LHCN-M2 (cell line): Measurements from ENCODE around the gene NT5C2. TPM values are rescaled to one million over a fixed set of nuclear protein-coding genes. Genes with fewer than 3 reads are reported as not detected.
A peak's percentile ranks its signal among the peaks of the same experiment; 100 is the strongest.

Source experiments
- DNase-seq: peaks from one replicate; pipeline ENCODE4 v3.0.0-alpha.2; 2012; ENCODE audit warnings: low read depth
- total RNA-seq: library from RNA; depleted of rRNA; stranded (reverse); fragments of >200 nt; gene quantifications from 2 replicates; pipeline ENCODE4 v1.2.3, GENCODE V29; 2014

The NT5C2 gene
- total RNA-seq, 1 experiment from 2014 or later: 41.8 TPM

DNA sequence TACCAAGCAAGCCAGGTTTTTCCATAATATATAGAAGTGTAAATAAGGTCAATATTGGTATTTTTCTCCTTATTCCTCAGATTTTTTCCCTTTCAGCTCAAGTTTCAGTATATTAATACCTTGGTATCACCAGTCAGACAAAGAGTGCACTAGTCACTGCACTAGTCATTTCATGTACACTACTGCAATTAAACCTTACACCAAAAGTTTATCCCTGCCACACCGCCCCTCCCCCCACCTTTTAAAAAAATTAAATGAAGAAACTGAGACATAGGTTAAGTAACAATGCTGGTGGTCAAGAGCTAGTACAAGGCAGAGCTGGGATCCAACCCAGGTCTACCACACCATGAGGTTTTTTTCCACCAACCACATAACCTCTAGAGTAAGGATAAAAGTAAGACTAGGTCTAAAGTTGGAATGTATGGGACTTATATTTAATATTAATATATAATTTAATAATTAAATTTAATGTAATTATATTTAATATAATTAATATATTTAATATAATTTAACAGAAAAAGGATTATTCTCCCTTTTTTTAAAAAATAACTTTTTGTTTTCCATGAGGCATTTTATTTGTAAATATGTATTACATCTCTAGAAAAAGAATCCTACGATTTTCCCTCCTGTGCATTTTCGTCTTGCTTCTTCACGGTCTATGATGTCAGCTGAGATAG, 68.5 kb downstream of the NT5C2 start:
- no peak for DNase-seq

- no peak for DNase-seq
These were observed 69.6 kb downstream of the NT5C2 start for GRCh38 chr10:103123282-103124024.

DNA sequence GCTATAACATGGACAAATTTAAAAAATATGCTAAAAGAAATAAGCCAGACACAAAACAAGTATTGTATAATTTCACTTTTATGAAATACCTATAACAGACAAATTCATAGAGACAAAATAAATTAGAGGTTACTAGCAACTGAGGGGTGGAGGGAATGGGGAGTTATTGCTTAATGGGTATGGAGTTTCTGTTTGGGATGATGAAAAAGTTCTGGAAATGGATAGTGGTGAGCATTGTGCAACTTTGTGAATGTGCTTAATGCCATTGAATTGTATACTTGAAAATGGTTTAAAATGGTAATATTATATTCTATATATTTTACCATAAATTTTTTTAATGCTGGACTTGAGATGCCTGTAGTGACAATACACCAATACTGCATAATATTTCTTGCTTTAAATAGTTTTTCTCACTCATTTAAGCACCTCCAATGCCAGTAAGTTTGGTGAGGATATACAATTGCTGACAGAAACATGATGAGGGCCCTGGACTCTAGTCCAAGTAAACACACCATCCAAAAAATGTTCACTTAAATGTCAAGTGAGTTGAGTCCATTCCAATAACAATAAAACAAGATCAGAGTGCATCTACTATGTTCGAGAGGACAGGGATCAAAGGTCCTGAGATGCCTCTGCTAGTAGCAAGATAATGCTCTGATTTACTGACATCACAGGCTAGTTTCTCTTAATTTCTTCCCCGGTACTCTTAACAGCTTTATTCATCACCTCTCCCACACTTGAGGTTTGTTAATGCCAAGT, 71.9 kb downstream of the NT5C2 start:
- DNase-seq: peak; percentile 19

DNA sequence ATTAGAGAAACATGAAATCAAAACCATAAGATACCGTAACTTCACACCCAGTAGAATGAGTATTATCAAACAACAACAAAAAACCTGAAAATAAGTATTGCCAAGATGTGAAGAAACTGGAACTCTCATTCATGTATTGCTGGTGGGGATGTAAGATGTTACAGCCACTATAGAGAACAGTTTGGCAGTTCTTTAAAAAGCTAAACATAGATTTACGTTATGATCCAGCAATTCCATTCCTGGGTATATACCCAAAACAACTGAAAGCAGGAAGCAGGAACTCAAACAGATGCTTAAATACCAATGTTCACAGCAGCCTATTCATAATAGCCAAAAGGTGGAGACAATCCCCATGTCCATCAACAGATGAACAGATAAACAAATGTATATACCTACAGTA, 72.5 kb downstream of the NT5C2 start:
- DNase-seq: no peak

DNA sequence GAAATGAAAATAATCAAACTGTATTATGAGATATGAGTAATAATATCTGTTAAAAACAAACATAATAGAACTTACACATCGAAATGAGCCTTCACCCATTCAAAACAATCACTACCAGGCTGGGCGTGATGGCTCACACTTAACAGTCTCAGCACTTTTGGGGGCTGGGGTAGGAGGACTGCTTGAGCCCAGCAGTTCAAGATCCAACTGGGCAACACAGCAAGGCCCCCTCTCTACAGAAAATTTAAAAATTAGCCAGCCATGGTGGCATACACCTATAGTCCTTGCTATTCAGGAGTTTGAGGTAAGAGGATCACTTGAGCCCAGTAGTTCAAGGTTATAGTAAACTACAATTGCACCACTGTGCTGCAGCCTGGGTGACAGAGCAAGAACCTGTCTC, 75.8 kb downstream of the NT5C2 start:
- no peak for DNase-seq

GRCh38 chr10:103114876-103115275, 78.2 kb downstream of the NT5C2 start:
- DNase-seq: no peak

GRCh38 chr10:103111918-103112877, 80.9 kb downstream of the NT5C2 start:
- no peak for DNase-seq

- DNase-seq: peak; percentile 94
These were observed 81.8 kb downstream of the NT5C2 start for GRCh38 chr10:103111031-103111917.

- no peak for DNase-seq
These were observed 82.7 kb downstream of the NT5C2 start for GRCh38 chr10:103110407-103110806.

DNA sequence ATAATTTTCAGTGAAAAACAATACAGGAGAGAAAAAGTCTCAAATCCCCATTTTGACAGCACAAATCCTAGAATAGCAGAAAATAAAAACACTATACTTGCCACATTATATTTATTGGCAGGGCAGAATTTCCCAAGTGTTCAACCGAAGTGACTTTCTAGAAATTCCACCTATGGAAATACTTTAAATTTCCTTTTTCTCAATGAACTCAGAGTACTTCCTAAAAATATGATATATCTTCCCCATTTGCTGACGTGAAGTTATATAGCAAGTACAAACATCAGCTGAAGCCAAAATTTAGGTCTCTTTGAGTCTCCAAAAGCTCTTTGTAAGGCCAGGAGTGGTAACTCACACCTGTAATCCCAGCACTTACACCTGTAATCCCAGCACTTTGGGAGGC, 83.3 kb downstream of the NT5C2 start:
- no peak for DNase-seq

GRCh38 chr10:103106539-103106938, 86.5 kb downstream of the NT5C2 start:
- no peak for DNase-seq

DNA sequence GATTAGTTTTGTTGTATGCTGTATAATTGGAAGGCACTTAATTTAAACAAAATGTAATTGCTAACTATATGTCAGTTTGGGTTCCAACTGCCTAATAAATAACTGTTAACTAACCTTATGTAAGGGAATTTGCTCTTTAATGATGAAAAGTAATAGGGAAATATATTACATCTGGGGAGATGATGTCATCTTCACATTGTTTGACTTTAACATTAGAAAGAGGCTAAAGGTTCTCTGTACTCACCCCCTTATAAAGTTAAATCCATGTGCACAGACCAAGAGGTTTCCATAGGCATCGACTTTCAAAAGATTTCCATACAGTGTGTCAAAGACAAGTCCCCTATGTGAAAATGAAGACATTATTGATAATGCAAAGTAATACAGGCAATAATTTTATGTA, 87.6 kb downstream of the NT5C2 start:
- DNase-seq: no peak

DNA sequence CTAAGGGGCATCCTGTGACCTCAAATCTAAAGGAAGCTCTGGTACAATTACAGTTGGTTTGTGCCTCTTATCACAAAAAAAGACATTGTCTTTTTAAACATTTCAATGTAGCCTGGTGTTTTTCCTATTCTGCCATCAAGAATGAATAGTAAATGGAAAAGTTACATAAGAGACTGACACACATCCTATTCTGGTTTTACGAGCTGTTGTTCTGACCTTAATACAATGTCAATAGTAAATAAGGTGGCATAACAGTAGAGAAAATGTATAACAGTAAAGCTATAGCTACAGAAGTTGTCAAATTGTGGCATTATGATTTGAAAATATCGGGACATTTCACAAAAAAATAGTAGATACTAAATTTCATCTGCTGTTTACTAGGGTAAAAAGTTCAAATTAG, 88.4 kb downstream of the NT5C2 start:
- no peak for DNase-seq

GRCh38 chr10:103103989-103104388, 89.1 kb downstream of the NT5C2 start:
- no peak for DNase-seq

DNA sequence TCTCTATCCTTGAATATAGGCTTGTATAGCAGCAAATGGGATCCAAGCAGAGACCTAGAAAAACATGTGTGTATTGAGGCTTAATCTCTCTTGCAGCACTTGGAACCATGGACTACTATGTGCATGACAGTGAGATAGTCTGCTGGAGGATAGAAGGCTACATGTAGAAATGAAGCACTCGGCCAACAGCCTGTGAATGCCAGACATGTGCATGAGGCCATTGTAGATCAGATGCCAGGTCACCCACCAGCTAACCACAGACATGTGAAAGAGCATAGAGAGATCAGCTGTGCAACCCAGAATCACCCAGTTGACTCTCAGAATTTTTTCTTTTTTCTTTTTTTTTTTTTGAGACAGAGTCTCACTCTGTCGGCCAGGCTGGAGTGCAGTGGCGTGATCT, 90.9 kb downstream of the NT5C2 start:
- peak; percentile 65 for DNase-seq

DNA sequence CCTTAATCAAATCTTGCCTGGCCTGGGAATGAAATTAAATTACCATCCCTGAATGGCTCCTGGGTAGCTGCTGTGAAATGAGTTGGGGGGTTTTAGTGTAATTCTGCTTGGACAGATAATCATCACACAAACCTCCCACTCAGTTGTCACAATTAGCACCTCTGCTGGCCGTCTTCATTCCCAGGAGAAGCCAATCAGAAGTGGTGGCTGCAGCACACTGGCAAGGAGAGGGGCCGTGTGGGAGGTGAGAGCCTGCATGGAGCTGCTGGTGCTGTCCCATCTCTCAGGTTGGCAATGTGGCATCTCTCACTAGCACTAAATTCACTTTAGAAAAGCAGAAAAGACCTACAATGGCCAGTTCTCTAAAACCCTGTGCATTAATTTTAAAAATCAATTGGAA, 92.5 kb downstream of the NT5C2 start:
- DNase-seq: no peak

DNA sequence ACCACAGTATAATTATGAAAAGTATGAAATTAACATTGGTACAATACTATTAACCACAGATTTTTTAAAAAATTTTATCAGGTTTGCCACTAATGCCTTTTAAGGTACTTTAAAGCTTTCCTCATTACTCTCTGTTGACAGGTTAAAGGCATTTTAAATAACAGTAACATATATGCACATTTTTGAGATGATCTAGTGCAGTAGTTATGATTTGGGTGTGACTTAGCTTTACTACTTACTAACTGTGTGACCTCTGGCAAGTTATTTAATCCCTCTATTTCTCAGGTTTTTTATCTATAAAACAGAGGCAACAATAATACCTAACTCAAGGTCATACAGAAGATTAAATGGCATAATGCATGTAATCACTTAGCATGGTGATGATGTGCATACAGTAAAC, 94.8 kb downstream of the NT5C2 start:
- no peak for DNase-seq

GRCh38 chr10:103096130-103096529, 96.9 kb downstream of the NT5C2 start:
- DNase-seq: no peak

DNA sequence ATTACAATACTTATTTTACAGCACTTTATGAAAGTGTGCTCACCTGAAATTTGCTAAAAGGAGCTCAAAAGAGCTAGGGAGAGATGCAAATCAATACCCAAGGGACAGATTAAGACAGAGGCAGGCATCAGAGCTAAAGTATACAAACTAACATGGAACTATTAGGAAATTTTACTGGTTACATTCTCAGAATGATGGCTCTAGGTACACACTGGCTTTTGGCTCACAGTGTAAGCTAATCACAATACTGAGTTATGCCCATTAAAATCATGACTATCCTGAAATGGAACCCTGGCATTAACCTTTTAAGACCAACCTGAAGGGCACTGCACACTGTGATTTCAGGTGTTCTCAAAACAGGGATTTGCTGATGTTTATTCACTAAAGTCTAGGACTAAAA, 98.1 kb downstream of the NT5C2 start:
- no peak for DNase-seq

GRCh38 chr10:103090911-103091310, 102.2 kb downstream of the NT5C2 start:
- no peak for DNase-seq
